Thyroid gland (tissue), 4 donors: ENCODE results near the gene CD3G. TPM values are rescaled to one million over a fixed set of nuclear protein-coding genes. Genes with fewer than 3 reads are reported as not detected.

ENCODE experiments used
- DNase-seq, 2 donors: peaks; one replicate each; pipeline ENCODE4 v3.0.0-alpha.2; 2019
- H3K27ac ChIP-seq, 3 donors: fragments of 200-600 bp; sonication (generic); 1 replicate in 2 of 3; 2 replicates in 1 of 3; pipeline ENCODE4 v1.5.1; 2016 to 2019; ENCODE audit warnings: mild to moderate bottlenecking in 1 of 3, moderate library complexity in 1 of 3
- H3K27me3 ChIP-seq: fragments of 200-600 bp; sonication (generic); one replicate; pipeline ENCODE4 v1.5.1; 2019
- H3K36me3 ChIP-seq, 2 donors: fragments of 200-600 bp; sonication (generic); one replicate each; pipeline ENCODE4 v1.5.1; 2016 to 2019
- H3K4me1 ChIP-seq, 2 donors: fragments of 200-600 bp; sonication (generic); one replicate each; pipeline ENCODE4 v1.5.1; 2017 to 2019
- H3K4me3 ChIP-seq, 3 donors: fragments of 200-600 bp; sonication (generic); replicated peaks in 1 of 3; 1 replicate in 2 of 3; 2 replicates in 1 of 3; pipeline ENCODE4 v1.5.1; 2016; ENCODE audit warnings: mild to moderate bottlenecking in 1 of 3
- H3K9me3 ChIP-seq: fragments of 200-600 bp; sonication (generic); one replicate; pipeline ENCODE4 v1.5.1; 2017
- CTCF ChIP-seq, 6 experiments: fragments of 200-600 bp in 3 of 6; fragments of 450-650 bp in 3 of 6; sonication (generic) in 3 of 6; IDR thresholded peaks; one replicate each; pipeline ENCODE4 v1.5.1; 2016 to 2019; ENCODE audit warnings: antibody characterized with exemption in 6 of 6, mild to moderate bottlenecking in 2 of 6, inconsistent platforms in 1 of 6, moderate library complexity in 1 of 6
- POLR2A ChIP-seq, 2 donors: fragments of 450-650 bp; IDR thresholded peaks; one replicate each; pipeline ENCODE4 v1.6.1; 2017; ENCODE audit warnings: antibody characterized with exemption in 2 of 2, mild to moderate bottlenecking in 2 of 2, moderate library complexity in 1 of 2
- WGBS, 2 donors: methylation state at CpG; one replicate each; pipeline ENCODE4 v1.1.5; 2017; 5-methylcytosine and 5-hydroxymethylcytosine counted together
- intact Hi-C: fragments of 100-400 bp; cut with DNase I; formaldehyde crosslinking; loops from one replicate; pipeline ENCODE4 v1.15.1; 2023
- total RNA-seq, 4 donors: library from RNA; depleted of rRNA; stranded (reverse); fragments of >200 nt; gene quantifications; one replicate each; pipeline ENCODE4 v1.2.3, GENCODE V29; 2016

Gene CD3G
- total RNA-seq, 4 donors from 2014 or later = 1.2 to 4.3 (median 1.9) TPM

GRCh38 chr11:118374729-118375128 lies 30.6 kb downstream of the CD3G start:
- H3K27me3 ChIP-seq = no peaks in the 10 kb centered on the region
- peaks cover 73 to 86% of the 10 kb centered on the region in 2 donors for H3K36me3 ChIP-seq
- H3K27ac ChIP-seq = no peak overlapping the region
- H3K4me1 ChIP-seq = no peaks in the 10 kb centered on the region
- intact Hi-C loops = no loop called here
- H3K9me3 ChIP-seq = no peaks in the 10 kb centered on the region
- H3K4me3 ChIP-seq = no peak overlapping the region
- DNase-seq = no peak
- WGBS, 2 donors = 53 to 54% methylated on average over 3 of the region's 3 CpGs
- TF ChIP-seq POLR2A (IDR thresholded peaks at IDR 0.05) (no peak), CTCF (IDR thresholded peaks at IDR 0.05) (no peak)

- intact Hi-C loops = no loop called here
- H3K36me3 ChIP-seq = peaks cover 72 to 86% of the 10 kb centered on the region in 2 donors
- H3K9me3 ChIP-seq = no peaks in the 10 kb centered on the region
- H3K27ac ChIP-seq = no peak overlapping the region
- no peak for TF ChIP-seq CTCF (IDR thresholded peaks at IDR 0.05)
- no peak for TF ChIP-seq POLR2A (IDR thresholded peaks at IDR 0.05)
- no peaks in the 10 kb centered on the region for H3K27me3 ChIP-seq
- no peak overlapping the region for H3K4me3 ChIP-seq
- H3K4me1 ChIP-seq = no peaks in the 10 kb centered on the region
- DNase-seq = no peak
Measured at GRCh38 chr11:118375978-118376377, 31.8 kb downstream of the CD3G start.

GRCh38 chr11:118379497-118379896 lies 35.4 kb downstream of the CD3G start:
- H3K27me3 ChIP-seq = no peaks in the 10 kb centered on the region
- H3K36me3 ChIP-seq = peaks cover 76 to 86% of the 10 kb centered on the region in 2 donors
- no peaks in the 10 kb centered on the region for H3K9me3 ChIP-seq
- H3K27ac ChIP-seq = no peak overlapping the region
- H3K4me3 ChIP-seq = no peak overlapping the region
- no peaks in the 10 kb centered on the region for H3K4me1 ChIP-seq
- intact Hi-C loops = no loop called here
- no peak for DNase-seq
- no peak for TF ChIP-seq POLR2A (IDR thresholded peaks at IDR 0.05)
- no peak for TF ChIP-seq CTCF (IDR thresholded peaks at IDR 0.05)
- 95 to 96% methylated on average over 4 of the region's 4 CpGs for WGBS, 2 donors

- intact Hi-C loops = no loop called here
- H3K9me3 ChIP-seq = no peaks in the 10 kb centered on the region
- H3K4me1 ChIP-seq = no peaks in the 10 kb centered on the region
- no peak overlapping the region for H3K27ac ChIP-seq
- TF ChIP-seq CTCF (IDR thresholded peaks at IDR 0.05) (no peak), POLR2A (IDR thresholded peaks at IDR 0.05) (no peak)
- H3K27me3 ChIP-seq = no peaks in the 10 kb centered on the region
- no peak overlapping the region for H3K4me3 ChIP-seq
- DNase-seq = no peak
- H3K36me3 ChIP-seq = peaks cover 85 to 86% of the 10 kb centered on the region in 2 donors
Measured at GRCh38 chr11:118380571-118380970, 36.4 kb downstream of the CD3G start.

- TF ChIP-seq POLR2A (IDR thresholded peaks at IDR 0.05) (no peak), CTCF (IDR thresholded peaks at IDR 0.05) (no peak)
Measured at GRCh38 chr11:118382954-118383353, 38.8 kb downstream of the CD3G start.

More at GRCh38 chr11:118382954-118383353, 38.8 kb downstream of the CD3G start:
- H3K9me3 ChIP-seq = no peaks in the 10 kb centered on the region
- H3K27me3 ChIP-seq = no peaks in the 10 kb centered on the region
- H3K4me1 ChIP-seq = no peaks in the 10 kb centered on the region
- no peak for DNase-seq
- no peak overlapping the region for H3K4me3 ChIP-seq
- WGBS, 2 donors = 91 to 94% methylated on average over 3 of the region's 3 CpGs
- H3K36me3 ChIP-seq = peaks cover 81 to 92% of the 10 kb centered on the region in 2 donors
- no peak overlapping the region for H3K27ac ChIP-seq
- intact Hi-C loops = no loop called here
